Stimulated activated memory B cell treated with anti-CD40 and anti-IgM and Interleukin-4, amounts not matched to agents 10 μg/mL and 1 μg/mL and 100 μg/mL, for 72 hours (primary cell): ENCODE measurements around the gene ACKR3.
A peak's percentile ranks its signal among the peaks of the same experiment; 100 is the strongest.

Experiments used
- ATAC-seq: fragments of 150-1000 bp; cut with Tn5 transposase; 2 replicates; pipeline ENCODE4 v1.10.0; 2021
- H3K27ac Mint-ChIP-seq: one replicate; pipeline ENCODE4 v1.8.0; 2022; ENCODE audit warnings: mild to moderate bottlenecking, mixed read lengths
- H3K27me3 Mint-ChIP-seq: one replicate; pipeline ENCODE4 v1.8.0; 2022; ENCODE audit warnings: mixed read lengths
- H3K36me3 Mint-ChIP-seq: one replicate; pipeline ENCODE4 v1.8.0; 2022; ENCODE audit warnings: mixed read lengths
- H3K4me1 Mint-ChIP-seq: one replicate; pipeline ENCODE4 v1.8.0; 2022; ENCODE audit warnings: mixed read lengths
- H3K4me3 Mint-ChIP-seq: one replicate; pipeline ENCODE4 v1.8.0; 2022; ENCODE audit warnings: mild to moderate bottlenecking, moderate library complexity, mixed read lengths
- H3K9me3 Mint-ChIP-seq: one replicate; pipeline ENCODE4 v1.8.0; 2022; ENCODE audit warnings: mixed read lengths

The ACKR3 gene

DNA sequence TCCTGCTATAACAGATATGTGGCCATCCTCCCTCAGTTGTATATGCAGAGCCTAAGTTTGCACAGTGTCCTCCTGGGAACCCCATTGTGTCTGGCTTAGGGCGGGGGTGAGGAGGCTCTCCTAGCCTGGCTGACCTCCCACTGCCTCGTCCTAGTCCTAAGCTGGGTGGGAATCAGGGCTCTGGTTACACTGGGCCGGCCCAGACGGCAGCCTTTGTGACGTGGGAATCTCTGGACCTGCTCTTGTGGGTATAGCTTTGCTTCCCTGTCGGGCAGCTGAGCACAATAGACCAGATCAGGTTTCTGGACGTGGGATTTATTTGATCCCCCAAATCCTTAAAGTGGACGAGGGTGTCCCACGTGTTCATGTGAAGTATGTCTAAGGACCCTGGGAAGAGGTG lies 2.9 kb downstream of the ACKR3 start:
- ATAC-seq = no peak
- Mint-ChIP-seq H3K9me3 (no peaks in the 10 kb centered on the region), H3K4me1 (peaks cover 59% of the 10 kb centered on the region), H3K4me3 (no peak overlapping the region), H3K36me3 (peaks cover 23% of the 10 kb centered on the region), H3K27ac (no peak overlapping the region), H3K27me3 (no peaks in the 10 kb centered on the region)

DNA sequence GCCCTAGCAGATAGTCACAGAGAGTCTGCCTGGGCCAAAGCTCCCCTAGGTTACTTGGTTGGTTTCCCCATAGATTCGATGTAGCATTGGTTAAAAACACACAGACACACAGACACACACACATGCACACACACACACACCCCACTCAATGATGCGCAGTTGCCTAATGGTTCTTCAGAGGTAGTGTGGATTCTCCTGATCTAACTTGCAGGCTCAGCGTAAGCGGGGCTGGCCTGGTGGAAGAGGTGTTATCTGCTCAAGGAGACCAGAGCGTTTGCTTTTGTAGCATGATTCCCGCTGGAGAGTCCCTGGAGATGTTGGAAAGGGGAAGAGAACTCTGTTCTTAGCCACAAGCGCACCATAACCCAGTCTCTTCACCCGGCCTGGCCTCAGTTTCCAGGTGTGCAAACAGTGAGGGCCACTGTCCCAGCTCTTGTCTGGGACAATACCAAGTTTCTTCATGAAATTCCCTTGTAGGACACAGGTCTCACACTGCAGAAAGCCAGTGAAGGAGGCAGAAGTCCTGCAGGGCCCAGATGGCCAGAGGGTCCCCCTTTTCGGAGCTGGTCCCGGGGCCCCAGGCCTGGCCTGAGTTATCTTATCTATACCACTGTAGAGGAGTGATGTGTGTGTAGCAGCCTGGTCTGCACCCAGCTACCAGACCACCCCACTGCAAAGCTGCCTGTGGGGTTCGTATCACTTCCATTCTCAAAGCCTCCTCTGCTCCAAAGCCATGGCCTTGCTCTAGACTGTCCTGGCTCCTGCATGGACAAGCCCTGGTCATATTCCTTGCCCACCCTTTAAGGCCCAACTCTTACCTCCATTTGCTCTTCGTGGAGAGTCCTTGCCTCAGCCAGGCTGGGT lies 3.7 kb downstream of the ACKR3 start:
- no peaks in the 10 kb centered on the region for H3K9me3 Mint-ChIP-seq
- no peak for ATAC-seq
- H3K4me3 Mint-ChIP-seq = no peak overlapping the region
- no peak overlapping the region for H3K27ac Mint-ChIP-seq
- H3K4me1 Mint-ChIP-seq = peaks cover 54% of the 10 kb centered on the region
- H3K27me3 Mint-ChIP-seq = no peaks in the 10 kb centered on the region
- H3K36me3 Mint-ChIP-seq = peaks cover 25% of the 10 kb centered on the region

DNA sequence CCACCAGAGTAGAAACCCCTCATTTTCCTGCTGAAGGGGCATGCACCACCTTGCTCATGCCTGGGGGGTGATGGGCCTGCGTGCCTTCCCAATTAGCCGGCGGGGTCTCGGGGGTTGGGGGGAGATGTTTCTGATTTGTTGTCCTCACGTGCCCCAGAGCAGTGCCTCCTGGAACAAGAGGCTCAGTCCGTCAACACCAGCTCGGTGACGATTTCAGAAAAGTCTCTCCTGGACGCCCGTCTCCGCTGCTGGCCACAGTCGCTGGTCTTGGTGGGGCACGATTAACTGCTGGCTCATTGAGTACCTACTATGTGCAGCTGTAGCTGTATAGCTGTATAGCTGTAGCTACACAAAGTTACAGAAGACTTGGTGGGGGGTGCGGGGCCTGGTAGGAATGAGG lies 4.4 kb downstream of the ACKR3 start:
- Mint-ChIP-seq H3K27ac (no peak overlapping the region), H3K27me3 (no peaks in the 10 kb centered on the region), H3K9me3 (no peaks in the 10 kb centered on the region), H3K36me3 (peaks cover 30% of the 10 kb centered on the region), H3K4me1 (peaks cover 52% of the 10 kb centered on the region), H3K4me3 (no peak overlapping the region)
- ATAC-seq = no peak

- Mint-ChIP-seq H3K27ac (no peak overlapping the region), H3K4me3 (no peak overlapping the region), H3K4me1 (peaks cover 52% of the 10 kb centered on the region)
Observed at GRCh38 chr2:236574424-236575145, 5.0 kb downstream of the ACKR3 start.

GRCh38 chr2:236575510-236575909 lies 5.9 kb downstream of the ACKR3 start:
- Mint-ChIP-seq H3K4me1 (peaks cover 46% of the 10 kb centered on the region), H3K9me3 (no peaks in the 10 kb centered on the region)

More at GRCh38 chr2:236574424-236575145, 5.0 kb downstream of the ACKR3 start:
- Mint-ChIP-seq H3K27me3 (no peaks in the 10 kb centered on the region), H3K9me3 (no peaks in the 10 kb centered on the region), H3K36me3 (peaks cover 36% of the 10 kb centered on the region)
- no peak for ATAC-seq

GRCh38 chr2:236576087-236576486 lies 6.5 kb downstream of the ACKR3 start:
- ATAC-seq = no peak
- no peaks in the 10 kb centered on the region for H3K9me3 Mint-ChIP-seq
- H3K36me3 Mint-ChIP-seq = peaks cover 46% of the 10 kb centered on the region
- H3K27ac Mint-ChIP-seq = no peak overlapping the region
- H3K27me3 Mint-ChIP-seq = no peaks in the 10 kb centered on the region
- peaks cover 45% of the 10 kb centered on the region for H3K4me1 Mint-ChIP-seq
- H3K4me3 Mint-ChIP-seq = no peak overlapping the region

More at GRCh38 chr2:236575510-236575909, 5.9 kb downstream of the ACKR3 start:
- H3K36me3 Mint-ChIP-seq = peaks cover 40% of the 10 kb centered on the region
- H3K27ac Mint-ChIP-seq = no peak overlapping the region
- no peak for ATAC-seq
- H3K27me3 Mint-ChIP-seq = no peaks in the 10 kb centered on the region
- no peak overlapping the region for H3K4me3 Mint-ChIP-seq

DNA sequence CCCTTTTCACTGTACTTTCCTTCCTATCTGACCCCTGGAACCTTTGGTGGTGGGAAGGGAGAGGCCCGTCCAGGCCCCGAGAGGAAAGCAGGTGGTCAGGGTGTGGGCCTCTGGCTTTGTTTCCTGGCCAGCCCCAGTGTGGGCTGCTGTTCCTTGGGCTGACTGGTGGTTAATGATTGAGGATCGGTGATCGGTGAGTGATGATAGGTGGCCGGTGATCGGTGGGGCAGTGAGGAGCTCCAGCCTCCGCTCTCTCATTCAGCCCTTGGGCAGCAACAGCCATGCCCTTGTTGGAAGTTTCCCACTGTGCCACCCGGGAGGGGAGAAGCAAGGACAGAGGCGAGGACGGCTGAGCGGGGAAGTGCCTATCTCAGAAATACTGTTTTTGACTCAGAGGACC lies 7.3 kb downstream of the ACKR3 start:
- Mint-ChIP-seq H3K27me3 (no peaks in the 10 kb centered on the region), H3K9me3 (no peaks in the 10 kb centered on the region), H3K36me3 (peaks cover 50% of the 10 kb centered on the region), H3K4me1 (peaks cover 40% of the 10 kb centered on the region), H3K4me3 (no peak overlapping the region), H3K27ac (no peak overlapping the region)
- no peak for ATAC-seq

DNA sequence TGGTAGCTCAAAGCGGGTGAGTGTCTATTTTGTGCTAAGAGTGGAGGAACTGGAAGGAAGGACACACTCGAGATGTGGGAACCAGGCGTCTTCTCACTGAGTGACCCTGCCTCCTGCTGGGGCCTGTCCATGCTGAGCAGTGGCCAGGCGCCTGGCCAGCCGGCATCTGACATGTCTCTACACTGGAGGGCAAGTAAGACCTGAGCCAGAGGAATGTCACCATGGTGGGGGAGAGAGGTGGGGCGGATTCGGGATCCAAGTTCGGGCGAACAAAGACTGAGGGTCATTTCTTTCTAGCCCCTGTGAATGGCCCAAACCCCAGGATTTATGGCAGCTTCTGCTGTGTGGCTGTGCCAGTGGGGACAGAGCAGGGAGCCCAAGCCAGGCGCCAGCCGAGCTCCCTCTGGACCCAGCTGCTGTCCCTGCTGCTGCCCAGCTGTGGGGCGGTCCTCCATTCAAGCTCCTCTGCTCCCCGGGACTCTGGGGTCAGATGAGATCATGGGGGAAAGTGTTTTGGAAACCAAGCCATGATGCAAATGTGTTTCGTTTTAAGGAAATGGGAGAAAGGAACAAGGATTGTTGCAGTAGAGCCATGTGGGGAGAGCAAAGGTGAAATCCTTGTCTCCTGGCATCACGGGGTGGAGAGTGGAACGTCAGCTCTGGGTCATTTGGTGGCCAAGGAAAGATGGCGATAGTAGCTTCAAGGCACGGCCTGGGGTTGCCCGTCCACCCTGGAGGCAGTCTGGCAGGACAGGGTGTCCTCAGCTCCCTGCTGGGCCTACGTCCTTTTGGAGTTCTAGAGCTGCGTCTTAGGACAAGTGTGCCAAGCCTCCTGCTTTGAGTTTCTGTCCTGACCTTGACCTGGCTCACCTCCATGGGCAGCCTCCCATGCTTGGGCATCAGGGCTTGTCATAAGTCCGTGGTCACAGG lies 8.1 kb downstream of the ACKR3 start:
- no peaks in the 10 kb centered on the region for H3K9me3 Mint-ChIP-seq
- H3K4me3 Mint-ChIP-seq = no peak overlapping the region
- no peaks in the 10 kb centered on the region for H3K27me3 Mint-ChIP-seq
- peaks cover 43% of the 10 kb centered on the region for H3K4me1 Mint-ChIP-seq
- peaks cover 50% of the 10 kb centered on the region for H3K36me3 Mint-ChIP-seq
- no peak overlapping the region for H3K27ac Mint-ChIP-seq
- ATAC-seq = no peak

GRCh38 chr2:236578411-236578846 lies 8.8 kb downstream of the ACKR3 start:
- no peak overlapping the region for H3K27ac Mint-ChIP-seq
- no peaks in the 10 kb centered on the region for H3K9me3 Mint-ChIP-seq
- peaks cover 49% of the 10 kb centered on the region for H3K4me1 Mint-ChIP-seq
- ATAC-seq = no peak
- no peak overlapping the region for H3K4me3 Mint-ChIP-seq
- H3K36me3 Mint-ChIP-seq = peaks cover 50% of the 10 kb centered on the region
- H3K27me3 Mint-ChIP-seq = no peaks in the 10 kb centered on the region

DNA sequence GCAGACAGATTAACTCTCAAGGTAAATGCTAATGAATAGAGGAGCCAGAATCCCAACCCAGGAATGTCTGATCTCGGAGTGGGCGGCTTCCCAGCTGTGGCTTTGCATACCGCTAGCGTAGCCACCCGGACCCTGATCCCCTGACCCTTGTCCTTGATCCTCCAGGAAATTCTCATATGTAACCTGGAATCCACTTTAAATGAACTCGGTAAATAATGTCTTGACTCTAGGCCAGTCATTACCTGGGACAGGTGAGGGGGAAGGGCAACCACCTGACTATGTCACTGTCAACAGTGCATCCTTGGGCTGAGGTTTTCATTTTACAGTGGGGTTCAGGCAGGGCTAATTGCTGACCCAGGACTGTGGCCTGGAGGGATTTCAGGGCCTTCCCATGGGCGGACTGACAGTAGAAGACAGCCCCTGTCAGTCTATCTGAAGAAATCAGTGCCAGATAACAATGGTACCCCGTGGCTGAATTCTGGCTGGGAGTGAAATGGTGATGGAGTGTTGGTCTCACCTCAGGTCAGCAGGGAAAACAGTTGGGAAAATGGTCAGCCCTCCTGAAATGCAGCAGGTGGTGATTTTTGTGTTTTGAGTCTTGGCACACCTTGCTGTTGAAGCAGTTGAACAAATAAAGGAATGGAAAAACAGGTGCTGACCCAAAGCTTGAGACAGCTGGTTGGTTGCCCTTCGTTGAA lies 9.6 kb downstream of the ACKR3 start:
- ATAC-seq = no peak
- Mint-ChIP-seq H3K9me3 (no peaks in the 10 kb centered on the region), H3K36me3 (peaks cover 46% of the 10 kb centered on the region), H3K27ac (no peak overlapping the region), H3K4me1 (peaks cover 43% of the 10 kb centered on the region), H3K27me3 (no peaks in the 10 kb centered on the region), H3K4me3 (no peak overlapping the region)

GRCh38 chr2:236579746-236580315 lies 10.2 kb downstream of the ACKR3 start:
- Mint-ChIP-seq H3K9me3 (no peaks in the 10 kb centered on the region), H3K27me3 (no peaks in the 10 kb centered on the region), H3K27ac (no peak overlapping the region), H3K36me3 (peaks cover 40% of the 10 kb centered on the region), H3K4me1 (peaks cover 39% of the 10 kb centered on the region), H3K4me3 (no peak overlapping the region)
- ATAC-seq = no peak

DNA sequence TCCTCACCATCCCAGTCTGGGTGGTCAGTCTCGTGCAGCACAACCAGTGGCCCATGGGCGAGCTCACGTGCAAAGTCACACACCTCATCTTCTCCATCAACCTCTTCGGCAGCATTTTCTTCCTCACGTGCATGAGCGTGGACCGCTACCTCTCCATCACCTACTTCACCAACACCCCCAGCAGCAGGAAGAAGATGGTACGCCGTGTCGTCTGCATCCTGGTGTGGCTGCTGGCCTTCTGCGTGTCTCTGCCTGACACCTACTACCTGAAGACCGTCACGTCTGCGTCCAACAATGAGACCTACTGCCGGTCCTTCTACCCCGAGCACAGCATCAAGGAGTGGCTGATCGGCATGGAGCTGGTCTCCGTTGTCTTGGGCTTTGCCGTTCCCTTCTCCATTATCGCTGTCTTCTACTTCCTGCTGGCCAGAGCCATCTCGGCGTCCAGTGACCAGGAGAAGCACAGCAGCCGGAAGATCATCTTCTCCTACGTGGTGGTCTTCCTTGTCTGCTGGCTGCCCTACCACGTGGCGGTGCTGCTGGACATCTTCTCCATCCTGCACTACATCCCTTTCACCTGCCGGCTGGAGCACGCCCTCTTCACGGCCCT lies 11.2 kb downstream of the ACKR3 start:
- Mint-ChIP-seq H3K36me3 (peaks cover 36% of the 10 kb centered on the region), H3K27ac (no peak overlapping the region), H3K4me3 (no peak overlapping the region)

DNA sequence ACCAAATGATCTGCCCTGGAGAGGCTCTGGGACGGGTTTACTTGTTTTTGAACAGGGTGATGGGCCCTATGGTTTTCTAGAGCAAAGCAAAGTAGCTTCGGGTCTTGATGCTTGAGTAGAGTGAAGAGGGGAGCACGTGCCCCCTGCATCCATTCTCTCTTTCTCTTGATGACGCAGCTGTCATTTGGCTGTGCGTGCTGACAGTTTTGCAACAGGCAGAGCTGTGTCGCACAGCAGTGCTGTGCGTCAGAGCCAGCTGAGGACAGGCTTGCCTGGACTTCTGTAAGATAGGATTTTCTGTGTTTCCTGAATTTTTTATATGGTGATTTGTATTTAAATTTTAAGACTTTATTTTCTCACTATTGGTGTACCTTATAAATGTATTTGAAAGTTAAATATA lies 11.9 kb downstream of the ACKR3 start:
- Mint-ChIP-seq H3K27me3 (no peaks in the 10 kb centered on the region), H3K27ac (no peak overlapping the region), H3K36me3 (peaks cover 36% of the 10 kb centered on the region), H3K4me3 (no peak overlapping the region), H3K9me3 (peaks cover 7% of the 10 kb centered on the region), H3K4me1 (peaks cover 39% of the 10 kb centered on the region)
- no peak for ATAC-seq

More for the DNA sequence above, 11.2 kb downstream of the ACKR3 start:
- Mint-ChIP-seq H3K9me3 (peaks cover 4% of the 10 kb centered on the region), H3K27me3 (no peaks in the 10 kb centered on the region), H3K4me1 (peaks cover 39% of the 10 kb centered on the region)
- ATAC-seq = no peak

DNA sequence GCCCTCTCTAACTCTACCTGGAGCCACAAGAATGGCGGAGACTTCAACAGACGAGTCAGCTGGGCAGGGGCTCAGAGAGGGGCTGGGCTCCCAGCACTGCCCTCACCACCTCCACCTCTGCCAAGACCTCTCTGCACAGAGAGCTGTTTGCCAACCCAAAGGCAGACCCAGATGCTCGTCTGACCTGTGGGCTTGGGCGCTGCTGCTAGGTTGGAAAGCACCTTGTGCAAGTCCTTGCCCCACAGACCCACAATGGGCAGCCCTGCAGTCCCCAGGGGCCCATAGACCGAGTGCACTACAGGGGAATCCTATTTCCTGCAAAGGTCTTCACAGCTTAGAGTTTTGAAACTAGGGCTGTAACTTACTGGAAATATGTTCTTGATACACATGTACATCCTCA lies 13.3 kb downstream of the ACKR3 start:
- Mint-ChIP-seq H3K4me3 (no peak overlapping the region), H3K9me3 (peaks cover 10% of the 10 kb centered on the region), H3K36me3 (peaks cover 25% of the 10 kb centered on the region), H3K27me3 (no peaks in the 10 kb centered on the region), H3K27ac (no peak overlapping the region), H3K4me1 (peaks cover 35% of the 10 kb centered on the region)
- ATAC-seq = peak; percentile 73
